ENCODE measurements around the gene ERI3.
A peak's percentile ranks its signal among the peaks of the same experiment; 100 is the strongest.

ERI3 gene, protein sequence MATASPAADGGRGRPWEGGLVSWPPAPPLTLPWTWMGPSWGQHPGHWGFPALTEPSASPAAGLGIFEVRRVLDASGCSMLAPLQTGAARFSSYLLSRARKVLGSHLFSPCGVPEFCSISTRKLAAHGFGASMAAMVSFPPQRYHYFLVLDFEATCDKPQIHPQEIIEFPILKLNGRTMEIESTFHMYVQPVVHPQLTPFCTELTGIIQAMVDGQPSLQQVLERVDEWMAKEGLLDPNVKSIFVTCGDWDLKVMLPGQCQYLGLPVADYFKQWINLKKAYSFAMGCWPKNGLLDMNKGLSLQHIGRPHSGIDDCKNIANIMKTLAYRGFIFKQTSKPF

GRCh38 chr1:44354840-44355581, at the start of gene ERI3:
TSS of gene ERI3 (minus strand) at chr1:44355257. CDS start at chr1:44355026, 231 bp downstream.
- Histone ChIP-seq H3K27me3 (ENCODE audit: low read depth) (no peaks in the 10 kb centered on the region), H3K4me1 (peaks cover 11% of the 10 kb centered on the region), H3K36me3 (replicated peaks) (no peaks in the 10 kb centered on the region), H3K9me3 (no peaks in the 10 kb centered on the region), H3K4me3 (peak within 1 kb of the TSS; percentile 71)
- DNase-seq (ENCODE audit: low spot score in 2 of 2), result peak; percentile 97
- in situ Hi-C loops (cut with MboI; ENCODE audit: low sequenced_read_pairs), result no loop called here

DNA sequence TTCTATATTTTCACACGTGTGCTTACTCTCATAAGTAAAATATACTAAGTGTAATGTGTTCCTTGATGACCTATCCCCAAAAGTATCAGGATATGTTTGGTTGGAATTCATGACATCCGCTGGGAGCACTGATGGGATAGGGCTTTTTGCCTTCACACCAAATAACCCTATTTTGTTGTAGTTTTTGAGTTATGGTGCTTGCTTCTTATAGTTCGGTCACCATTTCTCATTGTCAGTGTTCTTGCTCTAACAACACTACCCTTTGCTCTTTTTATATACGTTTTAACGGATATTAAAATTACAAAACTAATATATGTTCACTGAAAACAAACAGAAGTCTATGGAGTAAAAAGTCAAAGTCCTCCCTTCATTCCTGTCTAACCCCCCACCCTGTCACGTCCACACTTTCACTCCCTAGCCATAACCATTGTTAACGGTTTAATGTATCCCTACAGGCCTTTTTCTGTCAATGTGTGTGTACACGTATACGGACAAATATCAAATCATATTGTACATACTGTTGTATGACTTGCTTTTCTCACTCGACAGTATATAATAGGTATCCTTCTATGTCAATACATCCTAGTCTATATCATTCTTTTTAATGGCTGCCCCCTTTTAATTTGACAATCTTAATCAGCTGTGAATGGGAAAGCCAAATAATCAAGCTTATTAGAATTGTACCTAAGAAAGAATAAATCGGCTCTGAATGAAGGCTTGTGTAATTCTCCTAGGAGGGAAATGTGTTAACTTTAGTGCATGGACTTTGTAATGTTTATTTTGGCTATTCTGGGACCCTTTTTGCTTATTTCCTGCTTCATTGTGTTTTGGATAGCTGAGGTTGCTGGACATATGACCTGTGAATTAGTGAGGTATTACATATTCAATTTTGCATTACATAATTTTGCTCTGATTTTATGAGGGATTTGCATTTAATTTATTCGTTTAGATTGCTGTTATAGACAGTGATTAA, 46.5 kb upstream of the ERI3 start:
- Histone ChIP-seq H3K4me3 (no peak overlapping the region), H3K9me3 (no peaks in the 10 kb centered on the region), H3K4me1 (peaks cover 3% of the 10 kb centered on the region), H3K27me3 (ENCODE audit: low read depth) (peaks cover 17% of the 10 kb centered on the region), H3K36me3 (replicated peaks) (no peaks in the 10 kb centered on the region)
- in situ Hi-C loops (cut with MboI; ENCODE audit: low sequenced_read_pairs), result no loop called here
- DNase-seq (ENCODE audit: low spot score in 2 of 2), result no peak

- Histone ChIP-seq H3K36me3 (replicated peaks) (no peaks in the 10 kb centered on the region), H3K27me3 (ENCODE audit: low read depth) (no peaks in the 10 kb centered on the region), H3K9me3 (no peaks in the 10 kb centered on the region), H3K4me1 (peaks cover 23% of the 10 kb centered on the region), H3K4me3 (no peak overlapping the region)
- peak in 1 of 2 experiments; percentile 29 for DNase-seq (ENCODE audit: low spot score in 2 of 2)
- in situ Hi-C loops (cut with MboI; ENCODE audit: low sequenced_read_pairs), result no loop called here
Observed at GRCh38 chr1:44390277-44390676, 35.2 kb upstream of the ERI3 start.

DNA sequence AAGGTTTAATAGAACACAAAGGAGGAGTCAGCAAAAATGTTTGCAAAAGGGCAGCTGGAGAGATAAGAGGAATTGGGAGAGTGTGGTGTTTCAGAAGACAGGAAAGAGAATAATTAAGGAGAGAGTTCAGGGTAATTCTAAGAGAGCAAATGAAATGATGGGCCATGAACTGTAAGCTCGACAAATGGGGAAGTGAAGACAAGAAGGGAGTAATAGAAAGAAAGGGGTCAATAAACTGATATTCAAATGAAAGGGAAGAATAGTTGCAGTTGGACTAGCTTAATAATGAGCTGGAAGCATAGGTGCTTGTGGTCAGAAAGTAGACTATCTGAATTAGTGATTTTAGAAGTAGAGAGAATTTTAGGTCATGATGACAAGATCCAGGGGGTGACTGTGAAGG, 34.4 kb upstream of the ERI3 start:
- no peaks in the 10 kb centered on the region for H3K36me3 ChIP-seq (replicated peaks)
- H3K27me3 ChIP-seq (ENCODE audit: low read depth), result no peaks in the 10 kb centered on the region
- H3K9me3 ChIP-seq, result no peaks in the 10 kb centered on the region
- peaks cover 23% of the 10 kb centered on the region for H3K4me1 ChIP-seq
- DNase-seq (ENCODE audit: low spot score in 2 of 2), result no peak
- no peak overlapping the region for H3K4me3 ChIP-seq
- in situ Hi-C loops (cut with MboI; ENCODE audit: low sequenced_read_pairs), result no loop called here

GRCh38 chr1:44388551-44388950, 33.5 kb upstream of the ERI3 start:
- Histone ChIP-seq H3K4me3 (no peak overlapping the region), H3K27me3 (ENCODE audit: low read depth) (no peaks in the 10 kb centered on the region), H3K4me1 (peaks cover 23% of the 10 kb centered on the region), H3K9me3 (no peaks in the 10 kb centered on the region), H3K36me3 (replicated peaks) (no peaks in the 10 kb centered on the region)
- in situ Hi-C loops (cut with MboI; ENCODE audit: low sequenced_read_pairs), result no loop called here
- peak in 1 of 2 experiments; percentile 40 for DNase-seq (ENCODE audit: low spot score in 2 of 2)

GRCh38 chr1:44380666-44381177, 25.7 kb upstream of the ERI3 start:
- no peak for DNase-seq (ENCODE audit: low spot score in 2 of 2)
- in situ Hi-C loops (cut with MboI; ENCODE audit: low sequenced_read_pairs), result no loop called here
- H3K27me3 ChIP-seq (ENCODE audit: low read depth), result no peaks in the 10 kb centered on the region
- H3K36me3 ChIP-seq (replicated peaks), result no peaks in the 10 kb centered on the region
- H3K9me3 ChIP-seq, result no peaks in the 10 kb centered on the region
- H3K4me1 ChIP-seq, result no peaks in the 10 kb centered on the region
- no peak overlapping the region for H3K4me3 ChIP-seq

GRCh38 chr1:44377925-44378784, 23.1 kb upstream of the ERI3 start:
- H3K36me3 ChIP-seq (replicated peaks), result no peaks in the 10 kb centered on the region
- H3K9me3 ChIP-seq, result no peaks in the 10 kb centered on the region
- DNase-seq (ENCODE audit: low spot score in 2 of 2), result peak; percentile 85 to 87
- in situ Hi-C loops (cut with MboI; ENCODE audit: low sequenced_read_pairs), result loop anchor here (5.0 kb wide), 1 partner anchor 214 kb away; no protein-coding TSS in a partner anchor
- no peak overlapping the region for H3K4me3 ChIP-seq
- no peaks in the 10 kb centered on the region for H3K4me1 ChIP-seq
- H3K27me3 ChIP-seq (ENCODE audit: low read depth), result no peaks in the 10 kb centered on the region

DNA sequence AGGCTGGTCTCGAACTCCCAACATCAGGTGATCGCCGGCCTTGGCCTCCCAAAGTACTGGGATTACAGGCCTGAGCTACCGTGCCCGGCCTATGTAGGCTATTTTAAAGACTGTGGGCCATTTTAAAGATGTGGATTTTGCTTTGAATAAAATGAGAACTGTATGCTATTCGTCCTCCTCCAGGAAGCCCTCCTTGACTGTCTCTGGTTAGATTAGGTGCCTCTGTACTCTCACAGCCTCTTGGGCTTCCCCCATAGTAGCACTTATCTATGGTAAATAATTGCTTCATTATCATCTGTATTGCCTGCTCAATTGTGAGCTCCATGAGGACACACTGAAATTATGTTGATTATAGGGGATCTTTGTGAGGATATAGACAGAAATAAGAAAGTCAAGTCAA, 20.5 kb upstream of the ERI3 start:
- in situ Hi-C loops (cut with MboI; ENCODE audit: low sequenced_read_pairs), result loop anchor here (5.0 kb wide), 1 partner anchor 217 kb away; no protein-coding TSS in a partner anchor
- Histone ChIP-seq H3K4me3 (no peak overlapping the region), H3K9me3 (no peaks in the 10 kb centered on the region)

DNA sequence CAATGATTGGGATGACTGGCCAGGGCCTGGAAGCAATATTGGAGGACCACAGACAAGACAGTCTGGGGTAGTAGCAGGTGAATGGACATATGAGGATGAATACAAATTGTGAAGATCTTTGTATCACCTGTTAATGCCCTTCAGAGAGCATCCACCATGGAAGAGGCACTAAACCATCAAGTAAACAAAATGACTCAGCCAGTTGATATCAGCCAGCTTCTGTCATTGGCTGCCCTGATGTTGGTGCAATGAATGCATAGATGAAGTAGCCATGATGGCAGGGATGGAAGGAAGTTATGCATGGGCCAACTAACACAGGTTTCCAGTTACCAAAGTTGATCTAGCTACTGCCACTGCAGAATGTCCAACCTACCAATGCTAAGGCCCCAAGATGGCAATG, 16.1 kb upstream of the ERI3 start:
- DNase-seq (ENCODE audit: low spot score in 2 of 2), result no peak
- in situ Hi-C loops (cut with MboI; ENCODE audit: low sequenced_read_pairs), result no loop called here
- Histone ChIP-seq H3K9me3 (no peaks in the 10 kb centered on the region), H3K27me3 (ENCODE audit: low read depth) (no peaks in the 10 kb centered on the region), H3K4me1 (no peaks in the 10 kb centered on the region), H3K4me3 (no peak overlapping the region), H3K36me3 (replicated peaks) (no peaks in the 10 kb centered on the region)

More for the DNA sequence above, 20.5 kb upstream of the ERI3 start:
- no peak for DNase-seq (ENCODE audit: low spot score in 2 of 2)
- Histone ChIP-seq H3K4me1 (no peaks in the 10 kb centered on the region), H3K36me3 (replicated peaks) (no peaks in the 10 kb centered on the region), H3K27me3 (ENCODE audit: low read depth) (no peaks in the 10 kb centered on the region)

GRCh38 chr1:44368471-44369151, 13.6 kb upstream of the ERI3 start:
- Histone ChIP-seq H3K36me3 (replicated peaks) (no peaks in the 10 kb centered on the region), H3K9me3 (no peaks in the 10 kb centered on the region), H3K4me1 (no peaks in the 10 kb centered on the region), H3K4me3 (no peak overlapping the region), H3K27me3 (ENCODE audit: low read depth) (no peaks in the 10 kb centered on the region)
- in situ Hi-C loops (cut with MboI; ENCODE audit: low sequenced_read_pairs), result no loop called here
- no peak for DNase-seq (ENCODE audit: low spot score in 2 of 2)

DNA sequence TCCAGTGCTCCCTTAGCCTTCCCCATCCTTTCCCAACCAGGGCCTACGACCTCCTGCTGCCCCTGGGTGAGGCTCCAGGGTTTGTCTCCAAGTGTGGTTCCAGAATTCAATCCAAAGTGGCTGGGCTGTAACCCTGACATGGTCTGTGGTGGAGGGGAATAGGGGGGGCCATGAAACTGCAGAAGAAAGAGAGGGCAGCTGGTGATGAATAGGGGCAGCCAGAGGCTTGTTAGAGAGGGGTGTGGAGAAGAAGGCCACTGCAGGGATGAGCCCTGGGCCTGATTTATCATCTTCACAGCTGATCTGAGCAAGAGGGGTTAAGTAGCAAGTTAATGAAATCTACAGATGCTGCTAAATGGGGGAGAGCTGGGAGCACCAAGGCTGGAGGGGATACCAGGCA, 12.9 kb upstream of the ERI3 start:
- in situ Hi-C loops (cut with MboI; ENCODE audit: low sequenced_read_pairs), result no loop called here
- no peak for DNase-seq (ENCODE audit: low spot score in 2 of 2)
- Histone ChIP-seq H3K9me3 (no peaks in the 10 kb centered on the region), H3K27me3 (ENCODE audit: low read depth) (no peaks in the 10 kb centered on the region), H3K4me3 (no peak overlapping the region), H3K4me1 (no peaks in the 10 kb centered on the region), H3K36me3 (replicated peaks) (no peaks in the 10 kb centered on the region)

- Histone ChIP-seq H3K4me1 (no peaks in the 10 kb centered on the region), H3K36me3 (replicated peaks) (no peaks in the 10 kb centered on the region), H3K9me3 (no peaks in the 10 kb centered on the region), H3K4me3 (no peak overlapping the region), H3K27me3 (ENCODE audit: low read depth) (no peaks in the 10 kb centered on the region)
- no peak for DNase-seq (ENCODE audit: low spot score in 2 of 2)
- in situ Hi-C loops (cut with MboI; ENCODE audit: low sequenced_read_pairs), result no loop called here
Observed at GRCh38 chr1:44366371-44366975, 11.4 kb upstream of the ERI3 start.
